KMS-11 (cell line): ENCODE measurements around the gene PARP12.
"Not testable (repeated sequence)": the region's sequence is repeated elsewhere in the genome, so short reads cannot be mapped to it uniquely, and the experiment has no call there.

Experiments used
- H2AFZ ChIP-seq: fragments of 200-600 bp; sonication (generic); 2 replicates; pipeline ENCODE4 v1.6.1; 2016; ENCODE audit warnings: antibody characterized with exemption, mixed run types, low read depth
- H3K27ac ChIP-seq: fragments of 200-600 bp; sonication (generic); 2 replicates; pipeline ENCODE4 v1.6.1; 2016; ENCODE audit warnings: mild to moderate bottlenecking, mixed run types
- H3K27me3 ChIP-seq: fragments of 200-600 bp; sonication (generic); 2 replicates; pipeline ENCODE4 v1.6.1; 2017; ENCODE audit warnings: mild to moderate bottlenecking, low read depth, mixed run types, moderate library complexity; ENCODE audit not compliant: insufficient read depth
- H3K36me3 ChIP-seq: fragments of 200-600 bp; sonication (generic); 2 replicates; pipeline ENCODE4 v1.6.1; 2017; ENCODE audit warnings: mild to moderate bottlenecking, mixed run types; ENCODE audit not compliant: insufficient read depth
- H3K4me1 ChIP-seq: fragments of 200-600 bp; sonication (generic); 2 replicates; pipeline ENCODE4 v1.6.1; 2016; ENCODE audit warnings: mild to moderate bottlenecking, low read depth, mixed run types; ENCODE audit not compliant: poor library complexity, severe bottlenecking
- H3K4me2 ChIP-seq: fragments of 200-600 bp; sonication (generic); 2 replicates; pipeline ENCODE4 v1.7.0; 2016; ENCODE audit warnings: mild to moderate bottlenecking, mixed run types
- H3K4me3 ChIP-seq: fragments of 200-600 bp; sonication (generic); IDR thresholded peaks from 2 replicates; pipeline ENCODE4 v1.6.1; 2017; ENCODE audit warnings: low read depth, low read length, mixed read lengths; ENCODE audit not compliant: insufficient read depth
- H3K79me2 ChIP-seq: fragments of 200-600 bp; sonication (generic); 2 replicates; pipeline ENCODE4 v1.6.1; 2016; ENCODE audit warnings: low read depth, mixed run types; ENCODE audit not compliant: insufficient read depth
- H3K9ac ChIP-seq: fragments of 200-600 bp; sonication (generic); 2 replicates; pipeline ENCODE4 v1.6.1; 2016; ENCODE audit warnings: mild to moderate bottlenecking, mixed run types
- H4K20me1 ChIP-seq: fragments of 200-600 bp; sonication (generic); 2 replicates; pipeline ENCODE4 v1.6.1; 2016; ENCODE audit warnings: mild to moderate bottlenecking, mixed run types; ENCODE audit not compliant: insufficient read depth
- CTCF ChIP-seq: fragments of 200-600 bp; sonication (generic); conservative IDR thresholded peaks from 2 replicates; pipeline ENCODE4 v1.6.1; 2017; ENCODE audit warnings: low read depth, mild to moderate bottlenecking, antibody characterized with exemption, low read length, moderate library complexity, mixed read lengths

The PARP12 gene

GRCh38 chr7:140062528-140063299 lies at the start of gene PARP12:
TSS of gene PARP12 (minus strand) at chr7:140062951. CDS start at chr7:140062847, 104 bp downstream.
- peaks cover 12% of the 10 kb centered on the region; the same call in 1 of the 2 replicates for H3K79me2 ChIP-seq

GRCh38 chr7:140108777-140109176 lies 46.0 kb upstream of the PARP12 start:
- not testable (repeated sequence) for H3K4me2 ChIP-seq, H3K36me3 ChIP-seq, H3K79me2 ChIP-seq, H3K27ac ChIP-seq, H3K4me1 ChIP-seq, H3K9ac ChIP-seq, H3K4me3 ChIP-seq, H4K20me1 ChIP-seq, H3K27me3 ChIP-seq, H2AFZ ChIP-seq

More at GRCh38 chr7:140062528-140063299, at the start of gene PARP12:
- peak within 1 kb of the TSS; percentile 94 for H2AFZ ChIP-seq
- no peak for TF ChIP-seq CTCF
- peak within 1 kb of the TSS; percentile 75 for H3K9ac ChIP-seq
- H3K27ac ChIP-seq = peak within 1 kb of the TSS; percentile 29; the same call in 1 of the 2 replicates
- no peaks in the 10 kb centered on the region for H3K27me3 ChIP-seq
- H3K4me2 ChIP-seq = peak within 1 kb of the TSS; percentile 90
- H3K4me3 ChIP-seq = peak within 1 kb of the TSS; percentile 56
- no peaks in the 10 kb centered on the region for H4K20me1 ChIP-seq
- no peaks in the 10 kb centered on the region for H3K36me3 ChIP-seq
- peaks cover 24% of the 10 kb centered on the region for H3K4me1 ChIP-seq

GRCh38 chr7:140096459-140096858 lies 33.7 kb upstream of the PARP12 start:
- H3K27me3 ChIP-seq = no peaks in the 10 kb centered on the region
- H3K4me2 ChIP-seq = no peak overlapping the region
- no peak overlapping the region for H3K27ac ChIP-seq
- H4K20me1 ChIP-seq = no peaks in the 10 kb centered on the region
- no peaks in the 10 kb centered on the region for H3K36me3 ChIP-seq
- H2AFZ ChIP-seq = no peak overlapping the region
- no peak overlapping the region for H3K4me3 ChIP-seq
- no peak overlapping the region for H3K9ac ChIP-seq
- TF ChIP-seq CTCF = no peak
- H3K79me2 ChIP-seq = no peaks in the 10 kb centered on the region
- H3K4me1 ChIP-seq = no peaks in the 10 kb centered on the region

GRCh38 chr7:140093375-140093774 lies 30.6 kb upstream of the PARP12 start:
- Histone ChIP-seq H4K20me1 (no peaks in the 10 kb centered on the region), H2AFZ (no peak overlapping the region), H3K9ac (no peak overlapping the region), H3K4me1 (peaks cover 2% of the 10 kb centered on the region), H3K27ac (no peak overlapping the region), H3K36me3 (no peaks in the 10 kb centered on the region), H3K79me2 (no peaks in the 10 kb centered on the region), H3K4me3 (no peak overlapping the region), H3K27me3 (no peaks in the 10 kb centered on the region), H3K4me2 (no peak overlapping the region)
- TF ChIP-seq CTCF = no peak

- Histone ChIP-seq H4K20me1 (no peaks in the 10 kb centered on the region), H3K79me2 (no peaks in the 10 kb centered on the region), H3K4me1 (peaks cover 13% of the 10 kb centered on the region), H3K27me3 (no peaks in the 10 kb centered on the region), H2AFZ (no peak overlapping the region), H3K4me3 (no peak overlapping the region), H3K36me3 (no peaks in the 10 kb centered on the region), H3K4me2 (no peak overlapping the region), H3K27ac (no peak overlapping the region), H3K9ac (no peak overlapping the region)
- no peak for TF ChIP-seq CTCF
Observed at GRCh38 chr7:140085447-140085846, 22.7 kb upstream of the PARP12 start.
